Fibroblast of lung (primary cell): ENCODE results near the gene C21orf58. TPM values are rescaled to one million over a fixed set of nuclear protein-coding genes. Genes with fewer than 3 reads are reported as not detected.

ENCODE experiments used
- DNase-seq, 2 donors: peaks; one replicate each; pipeline versions ENCODE4 v3.0.0 to v3.0.0-alpha.2; 2010; ENCODE audit warnings: low read depth in 2 of 2
- H2AFZ ChIP-seq: 2 replicates; pipeline ENCODE4 v1.5.1; 2012; ENCODE audit warnings: low read length, control low read depth, inconsistent platforms
- H3K27ac ChIP-seq: 2 replicates; pipeline ENCODE4 v1.5.1; 2011; ENCODE audit warnings: low read length, control low read depth; ENCODE audit not compliant: insufficient read depth
- H3K27me3 ChIP-seq: 2 replicates; pipeline ENCODE4 v1.5.1; 2011; ENCODE audit warnings: mild to moderate bottlenecking, low read length; ENCODE audit not compliant: control insufficient read depth, insufficient read depth
- H3K36me3 ChIP-seq: 2 replicates; pipeline ENCODE4 v1.5.1; 2011; ENCODE audit warnings: low read length; ENCODE audit not compliant: control insufficient read depth, insufficient read depth
- H3K4me1 ChIP-seq: 2 replicates; pipeline ENCODE4 v1.5.1; 2011; ENCODE audit warnings: low read length; ENCODE audit not compliant: control insufficient read depth, insufficient read depth; ENCODE audit errors: extremely low read depth
- H3K4me2 ChIP-seq: 2 replicates; pipeline ENCODE4 v1.5.1; 2011; ENCODE audit warnings: low read length, control low read depth; ENCODE audit not compliant: insufficient read depth; ENCODE audit errors: extremely low read depth
- H3K4me3 ChIP-seq, 4 experiments: fragments of 200-600 bp in 1 of 4; sonication (generic) in 1 of 4; replicated peaks in 1 of 4; 2 replicates each; pipeline ENCODE4 v1.5.1; 2011 to 2016; ENCODE audit warnings: low read length in 4 of 4, low read depth in 3 of 4, mild to moderate bottlenecking in 3 of 4, control low read depth in 2 of 4, inconsistent platforms in 1 of 4, mixed read lengths in 1 of 4; ENCODE audit not compliant: insufficient read depth in 1 of 4; ENCODE audit errors: control extremely low read depth in 1 of 4
- H3K79me2 ChIP-seq: 2 replicates; pipeline ENCODE4 v1.5.1; 2012; ENCODE audit warnings: mild to moderate bottlenecking, low read length, inconsistent platforms; ENCODE audit not compliant: control insufficient read depth, insufficient read depth
- H3K9ac ChIP-seq: 2 replicates; pipeline ENCODE4 v1.5.1; 2011; ENCODE audit warnings: mild to moderate bottlenecking, low read length, control low read depth; ENCODE audit not compliant: insufficient read depth
- H3K9me3 ChIP-seq: 2 replicates; pipeline ENCODE4 v1.5.1; 2012; ENCODE audit warnings: low read depth, low read length; ENCODE audit not compliant: control insufficient read depth, insufficient read depth
- H4K20me1 ChIP-seq: 2 replicates; pipeline ENCODE4 v1.5.1; 2011; ENCODE audit warnings: low read length; ENCODE audit not compliant: control insufficient read depth, insufficient read depth; ENCODE audit errors: extremely low read depth
- CTCF ChIP-seq, 2 donors: IDR thresholded peaks in 1 of 2; conservative IDR thresholded peaks in 1 of 2; 1 replicate in 1 of 2; 2 replicates in 1 of 2; pipeline ENCODE4 v1.5.1; 2011 to 2012; ENCODE audit warnings: low read length in 2 of 2, control low read depth in 1 of 2, inconsistent platforms in 1 of 2, low read depth in 1 of 2, mild to moderate bottlenecking in 1 of 2
- EZH2 ChIP-seq: IDR thresholded peaks from 2 replicates; pipeline ENCODE4 v1.5.1; 2012; ENCODE audit warnings: low read length, control low read depth, mild to moderate bottlenecking; ENCODE audit errors: missing control alignments
- polyA plus RNA-seq, 2 donors: library from polyadenylated mRNA; depleted of rRNA in 1 of 2; stranded (reverse) in 1 of 2; unstranded in 1 of 2; fragments of >200 nt; gene quantifications; 2 replicates each; pipeline ENCODE4 v1.2.1, GENCODE V29; 2011 to 2012; ENCODE audit warnings: missing spikeins in 1 of 2
- total RNA-seq: library from RNA; depleted of rRNA; stranded (reverse); fragments of >200 nt; gene quantifications from 2 replicates; pipeline ENCODE4 v1.2.1, GENCODE V29; 2014

Gene C21orf58
- total and polyA plus RNA-seq, 2 donors (not counting 1 experiment from before 2014, with no cell fraction given), result 1.4 to 2.5 TPM

- no peak overlapping the region for H3K4me2 ChIP-seq
- no peaks in the 10 kb centered on the region for H3K9me3 ChIP-seq
- peaks cover 5% of the 10 kb centered on the region for H3K36me3 ChIP-seq
- H2AFZ ChIP-seq, result peak overlapping the region; percentile 53
- H3K27me3 ChIP-seq, result no peaks in the 10 kb centered on the region
- TF ChIP-seq CTCF (conservative IDR thresholded peaks at IDR 0.05 in 1 of 2, IDR thresholded peaks at IDR 0.05 in 1 of 2; ENCODE audit: low read depth in 1 of 2, low read length in 2 of 2) (no peak), EZH2 (no peak)
- peak overlapping the region; percentile 23 for H3K9ac ChIP-seq
- DNase-seq, result peak; percentile 37 to 86
- peaks cover 9% of the 10 kb centered on the region for H3K4me1 ChIP-seq
- H3K79me2 ChIP-seq, result peaks cover 2% of the 10 kb centered on the region
- H3K27ac ChIP-seq, result peak overlapping the region; percentile 51
- H3K4me3 ChIP-seq, result no peak overlapping the region
- H4K20me1 ChIP-seq, result no peaks in the 10 kb centered on the region
These were observed 29.0 kb downstream of the C21orf58 start for GRCh38 chr21:46294647-46295176.

GRCh38 chr21:46291561-46291960, 32.1 kb downstream of the C21orf58 start:
- no peak overlapping the region for H3K9ac ChIP-seq
- H3K36me3 ChIP-seq, result peaks cover 2% of the 10 kb centered on the region
- no peaks in the 10 kb centered on the region for H3K27me3 ChIP-seq
- H3K4me3 ChIP-seq, result no peak overlapping the region
- no peaks in the 10 kb centered on the region for H4K20me1 ChIP-seq
- DNase-seq, result no peak
- H3K79me2 ChIP-seq, result peaks cover 2% of the 10 kb centered on the region
- no peak overlapping the region for H3K27ac ChIP-seq
- no peaks in the 10 kb centered on the region for H3K9me3 ChIP-seq
- peaks cover 8% of the 10 kb centered on the region for H3K4me1 ChIP-seq
- TF ChIP-seq EZH2, result no peak
- no peak for TF ChIP-seq CTCF (conservative IDR thresholded peaks at IDR 0.05 in 1 of 2, IDR thresholded peaks at IDR 0.05 in 1 of 2; ENCODE audit: low read depth in 1 of 2, low read length in 2 of 2)
- no peak overlapping the region for H3K4me2 ChIP-seq
- no peak overlapping the region for H2AFZ ChIP-seq

- H4K20me1 ChIP-seq, result no peaks in the 10 kb centered on the region
- no peak overlapping the region for H3K4me3 ChIP-seq
- no peaks in the 10 kb centered on the region for H3K27me3 ChIP-seq
- H3K9ac ChIP-seq, result no peak overlapping the region
- H3K4me1 ChIP-seq, result peaks cover 4% of the 10 kb centered on the region
- peaks cover 2% of the 10 kb centered on the region for H3K36me3 ChIP-seq
- TF ChIP-seq CTCF (conservative IDR thresholded peaks at IDR 0.05 in 1 of 2, IDR thresholded peaks at IDR 0.05 in 1 of 2; ENCODE audit: low read depth in 1 of 2, low read length in 2 of 2), result no peak
- no peak overlapping the region for H3K27ac ChIP-seq
- DNase-seq, result no peak
- H2AFZ ChIP-seq, result no peak overlapping the region
- H3K79me2 ChIP-seq, result peaks cover 9% of the 10 kb centered on the region
- H3K9me3 ChIP-seq, result no peaks in the 10 kb centered on the region
- H3K4me2 ChIP-seq, result no peak overlapping the region
These were observed 34.0 kb downstream of the C21orf58 start for GRCh38 chr21:46289655-46290179.
